ENCODE data around the gene BRCC3. TPM values are rescaled to one million over a fixed set of nuclear protein-coding genes. Genes with fewer than 3 reads are reported as not detected.
A peak's percentile ranks its signal among the peaks of the same experiment; 100 is the strongest.

The BRCC3 gene
- total RNA-seq, 1 donor from 2014 or later = 15.8 TPM

DNA sequence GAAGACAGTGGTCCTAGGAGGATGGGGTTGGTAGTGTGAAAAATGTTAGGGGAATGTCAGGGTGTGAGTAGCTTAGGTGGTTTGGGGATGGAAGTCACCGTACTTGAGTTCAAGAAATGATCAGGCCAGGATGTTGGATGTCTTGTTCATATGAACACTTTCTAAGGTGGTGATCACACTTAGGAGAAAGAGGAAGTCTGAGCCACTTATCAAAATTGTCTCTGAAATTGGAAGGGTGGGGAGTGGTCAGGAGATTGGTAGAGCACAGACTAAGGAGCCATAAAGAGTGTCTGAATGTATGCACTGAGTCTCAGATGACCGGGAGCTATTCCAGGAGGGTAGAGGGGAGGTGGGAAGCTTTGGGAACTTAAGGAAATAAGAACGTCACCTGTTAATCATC, 17.7 kb upstream of the BRCC3 start:
- peaks cover 9% of the 10 kb centered on the region for H3K4me1 Mint-ChIP-seq (ENCODE audit: low read depth)
- no peak for DNase-seq (ENCODE audit: low spot score)
- peaks cover 4% of the 10 kb centered on the region for H3K36me3 Mint-ChIP-seq (ENCODE audit: low read depth)
- peaks cover 13% of the 10 kb centered on the region for H3K9me3 Mint-ChIP-seq (ENCODE audit: low read depth)
- H3K27ac Mint-ChIP-seq (ENCODE audit: unreplicated experiment) = no peak overlapping the region
- no peak for TF ChIP-seq CTCF (IDR thresholded peaks at IDR 0.05)
- no peaks in the 10 kb centered on the region for H3K27me3 Mint-ChIP-seq (ENCODE audit: low read depth)
- no peak overlapping the region for H3K4me3 Mint-ChIP-seq (ENCODE audit: unreplicated experiment)

DNA sequence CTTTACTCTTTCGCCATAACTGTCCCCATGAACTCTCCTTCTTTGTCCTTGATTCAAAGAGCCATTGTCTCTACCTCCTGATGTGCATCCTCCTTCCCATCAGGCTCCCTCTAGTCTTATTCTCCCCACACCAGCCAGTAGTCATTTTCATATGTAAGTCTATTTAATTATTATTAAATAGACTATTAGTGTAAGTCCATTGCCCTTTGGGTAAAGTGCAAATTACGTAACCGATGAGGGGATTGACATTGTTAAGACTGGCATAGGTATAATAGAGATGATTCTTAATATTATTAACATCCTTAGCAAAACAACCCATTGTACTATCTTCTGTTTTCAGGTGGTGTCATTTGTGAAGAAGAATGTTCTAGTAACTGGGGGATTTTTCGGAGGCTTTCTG, 17.1 kb upstream of the BRCC3 start:
- Mint-ChIP-seq H3K9me3 (ENCODE audit: low read depth) (peaks cover 13% of the 10 kb centered on the region), H3K36me3 (ENCODE audit: low read depth) (peaks cover 4% of the 10 kb centered on the region), H3K4me1 (ENCODE audit: low read depth) (peaks cover 9% of the 10 kb centered on the region), H3K27ac (ENCODE audit: unreplicated experiment) (no peak overlapping the region), H3K27me3 (ENCODE audit: low read depth) (no peaks in the 10 kb centered on the region), H3K4me3 (ENCODE audit: unreplicated experiment) (no peak overlapping the region)
- DNase-seq (ENCODE audit: low spot score) = no peak
- TF ChIP-seq CTCF (IDR thresholded peaks at IDR 0.05) = no peak

DNA sequence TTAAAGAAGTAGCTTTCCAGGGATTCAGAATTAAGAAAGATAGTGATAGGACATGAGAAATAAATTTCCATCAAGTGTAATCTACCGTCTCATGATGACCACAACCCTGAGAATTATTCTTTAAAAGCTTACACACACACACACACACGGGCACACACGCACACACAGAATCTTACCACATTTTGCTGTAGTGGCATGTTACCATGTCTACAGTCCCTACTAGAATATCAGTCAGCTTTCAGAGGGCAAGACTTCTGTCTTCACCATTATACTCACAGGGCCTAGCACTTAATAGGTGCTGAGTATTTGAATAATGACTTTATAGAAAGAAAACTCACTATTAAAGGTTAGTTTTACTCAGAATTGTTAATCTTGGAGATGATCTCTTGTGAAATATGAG, 15.8 kb upstream of the BRCC3 start:
- Mint-ChIP-seq H3K4me1 (ENCODE audit: low read depth) (peaks cover 9% of the 10 kb centered on the region), H3K9me3 (ENCODE audit: low read depth) (peaks cover 9% of the 10 kb centered on the region), H3K36me3 (ENCODE audit: low read depth) (peaks cover 4% of the 10 kb centered on the region), H3K4me3 (ENCODE audit: unreplicated experiment) (no peak overlapping the region), H3K27ac (ENCODE audit: unreplicated experiment) (no peak overlapping the region), H3K27me3 (ENCODE audit: low read depth) (no peaks in the 10 kb centered on the region)
- no peak for DNase-seq (ENCODE audit: low spot score)
- no peak for TF ChIP-seq CTCF (IDR thresholded peaks at IDR 0.05)

DNA sequence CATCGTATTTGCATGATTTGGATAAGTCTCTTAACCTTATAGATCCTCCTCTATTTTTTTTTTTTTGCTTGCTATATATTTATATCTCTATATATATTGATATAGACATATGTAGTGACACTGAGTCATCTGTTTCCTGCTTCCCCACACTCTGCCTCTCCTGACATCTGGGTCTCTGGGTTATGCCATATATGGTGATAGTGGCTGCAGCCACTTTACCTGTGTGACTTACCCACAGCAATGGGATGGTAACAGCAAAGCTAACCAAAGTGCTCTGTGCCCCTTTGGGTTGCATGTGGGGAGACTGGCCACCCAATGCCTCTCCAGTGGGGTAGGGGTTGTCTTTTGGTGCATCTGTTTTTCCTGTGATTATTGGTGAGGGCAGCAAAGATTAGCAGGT, 14.8 kb upstream of the BRCC3 start:
- DNase-seq (ENCODE audit: low spot score) = no peak
- no peak overlapping the region for H3K4me3 Mint-ChIP-seq (ENCODE audit: unreplicated experiment)
- no peak for TF ChIP-seq CTCF (IDR thresholded peaks at IDR 0.05)
- H3K27ac Mint-ChIP-seq (ENCODE audit: unreplicated experiment) = no peak overlapping the region
- H3K9me3 Mint-ChIP-seq (ENCODE audit: low read depth) = peaks cover 9% of the 10 kb centered on the region
- H3K27me3 Mint-ChIP-seq (ENCODE audit: low read depth) = no peaks in the 10 kb centered on the region
- peaks cover 9% of the 10 kb centered on the region for H3K4me1 Mint-ChIP-seq (ENCODE audit: low read depth)
- H3K36me3 Mint-ChIP-seq (ENCODE audit: low read depth) = peaks cover 4% of the 10 kb centered on the region

DNA sequence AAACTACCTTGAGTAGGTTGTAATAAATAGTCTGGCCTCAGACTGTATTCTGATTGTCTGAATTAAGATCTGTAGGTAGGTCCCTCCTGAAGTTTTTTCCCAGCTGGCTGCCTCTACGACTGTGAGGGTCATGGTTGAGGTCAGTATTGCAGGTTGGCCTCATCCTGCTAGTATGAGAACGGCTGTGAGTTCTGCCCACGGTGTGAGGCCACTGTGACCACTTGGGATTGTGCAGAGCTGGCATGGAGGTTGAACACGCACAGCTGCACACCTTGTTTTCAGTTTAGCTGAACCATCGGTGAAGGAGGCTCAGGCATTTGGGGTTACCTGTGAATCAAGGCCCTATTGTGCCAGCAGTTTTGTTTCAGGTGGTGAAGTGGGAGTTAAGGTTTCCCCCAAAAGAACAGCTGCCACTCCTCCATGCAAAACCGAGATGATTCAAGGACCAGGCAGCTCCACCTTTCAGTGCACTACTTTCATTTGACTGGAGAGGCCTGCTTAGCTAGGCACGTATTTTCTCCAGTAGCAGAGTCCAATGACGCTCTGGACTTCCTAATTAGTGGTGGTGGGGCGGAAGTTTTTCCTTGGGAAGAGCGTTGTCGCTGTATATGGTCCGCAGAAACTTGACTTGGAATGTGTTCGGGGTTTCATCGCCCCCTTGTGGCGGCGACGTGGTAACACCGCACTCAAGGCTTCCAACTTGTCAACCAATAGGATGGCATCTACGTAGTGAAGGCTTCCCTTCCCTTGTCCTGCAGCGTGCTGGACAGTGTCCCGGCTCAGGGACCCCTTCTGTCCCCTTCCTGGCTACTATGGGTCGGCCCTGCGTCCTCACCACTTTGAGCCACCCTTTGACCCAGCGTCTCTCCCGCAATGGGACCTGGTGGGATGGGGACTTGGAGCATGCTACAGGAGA, 14.2 kb upstream of the BRCC3 start:
- peaks cover 9% of the 10 kb centered on the region for H3K9me3 Mint-ChIP-seq (ENCODE audit: low read depth)
- peak overlapping the region; percentile 19 for H3K4me3 Mint-ChIP-seq (ENCODE audit: unreplicated experiment)
- H3K36me3 Mint-ChIP-seq (ENCODE audit: low read depth) = peaks cover 2% of the 10 kb centered on the region
- DNase-seq (ENCODE audit: low spot score) = no peak
- no peak overlapping the region for H3K27ac Mint-ChIP-seq (ENCODE audit: unreplicated experiment)
- peak; percentile 82 for TF ChIP-seq CTCF (IDR thresholded peaks at IDR 0.05)
- no peaks in the 10 kb centered on the region for H3K27me3 Mint-ChIP-seq (ENCODE audit: low read depth)
- peaks cover 9% of the 10 kb centered on the region for H3K4me1 Mint-ChIP-seq (ENCODE audit: low read depth)

All from chondrocyte (in vitro differentiated cells).